EL (cell line): ENCODE data around the gene NR5A2.

Experiments
- DNase-seq: peaks from one replicate; pipeline ENCODE4 v3.0.0-alpha.2; 2016

NR5A2 gene

DNA sequence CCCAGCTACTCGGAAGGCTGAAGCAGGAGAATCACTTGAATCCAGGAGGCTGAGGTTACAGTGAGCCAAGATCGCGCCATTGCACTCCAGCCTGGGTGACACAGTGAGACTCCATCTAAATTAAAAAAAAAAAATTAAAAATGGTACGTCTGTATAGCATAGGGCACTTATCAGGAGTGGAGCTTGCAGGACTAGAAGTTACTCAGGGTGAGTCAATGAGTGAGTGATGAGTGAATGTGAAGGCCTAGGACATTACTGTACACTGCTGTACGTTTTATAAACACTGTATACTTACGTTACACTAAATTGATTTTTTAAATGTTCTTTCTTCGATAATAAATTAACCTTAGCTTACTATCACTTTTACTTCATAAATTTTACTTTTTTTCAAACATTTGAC is 183.6 kb downstream of the NR5A2 start:
- peak; percentile 66 for DNase-seq

- DNase-seq = no peak
Measured at GRCh38 chr1:200213392-200213791, 185.9 kb downstream of the NR5A2 start.

DNA sequence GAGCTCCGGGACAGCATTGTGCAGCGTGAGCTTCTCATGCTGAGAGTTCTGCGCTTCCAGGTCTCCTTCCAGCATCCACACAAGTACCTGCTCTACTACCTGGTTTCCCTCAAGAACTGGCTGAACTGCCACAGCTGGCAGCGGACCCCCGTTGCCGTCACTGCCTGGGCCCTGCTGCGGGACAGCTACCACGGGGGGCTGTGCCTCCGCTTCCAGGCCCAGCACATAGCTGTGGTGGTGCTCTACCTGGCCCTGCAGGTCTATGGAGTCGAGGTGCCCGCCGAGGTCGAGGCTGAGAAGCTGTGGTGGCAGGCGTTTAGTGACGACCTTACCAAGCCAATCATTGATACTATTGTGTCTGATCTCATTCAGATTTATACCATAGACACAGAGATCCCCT is 186.4 kb downstream of the NR5A2 start:
- DNase-seq = no peak

- no peak for DNase-seq
Measured at GRCh38 chr1:200215350-200215749, 187.8 kb downstream of the NR5A2 start.

GRCh38 chr1:200217703-200218102 is 190.2 kb downstream of the NR5A2 start:
- DNase-seq = no peak

GRCh38 chr1:200221614-200222282 is 194.2 kb downstream of the NR5A2 start:
- DNase-seq = no peak

- DNase-seq = no peak
Measured at GRCh38 chr1:200223207-200223606, 195.7 kb downstream of the NR5A2 start.

DNA sequence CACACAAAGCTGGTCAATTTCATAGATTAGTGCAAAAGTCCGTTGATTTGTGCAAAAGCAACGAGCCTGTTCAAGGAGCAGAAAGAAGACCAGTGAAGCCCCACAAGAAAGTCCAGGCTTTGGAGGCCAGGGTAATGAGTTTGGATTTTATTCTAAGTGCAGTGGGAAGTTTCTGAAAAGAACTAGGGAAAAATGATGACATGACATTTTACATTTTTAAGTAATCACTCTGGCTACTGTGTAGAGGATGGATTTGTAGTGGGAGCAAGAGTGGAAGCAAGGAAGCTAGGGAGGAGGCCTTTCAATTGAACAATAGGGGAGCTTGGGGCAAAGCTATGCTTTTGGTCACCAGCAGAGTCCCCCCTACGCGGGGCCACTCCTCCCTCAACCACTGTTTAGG is 196.1 kb downstream of the NR5A2 start:
- DNase-seq = no peak

DNA sequence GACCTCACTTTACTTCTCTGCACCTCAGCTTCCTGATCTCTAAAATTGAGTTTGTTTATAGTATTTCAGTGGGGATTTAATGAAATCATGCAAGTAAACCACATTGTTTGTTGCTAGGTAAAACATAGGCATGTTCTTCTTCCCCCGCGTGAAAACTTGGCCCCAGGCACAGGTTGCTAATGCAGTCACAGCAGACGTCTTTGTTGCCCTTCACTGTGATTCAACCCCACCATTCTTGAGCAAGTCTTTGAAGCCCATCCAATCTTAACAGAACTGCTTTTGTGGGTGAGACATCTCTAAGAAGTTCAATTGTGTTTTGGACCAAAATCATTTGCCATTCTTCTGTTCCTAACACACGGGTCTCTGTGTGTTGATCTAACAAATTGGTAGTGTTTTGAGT is 196.8 kb downstream of the NR5A2 start:
- no peak for DNase-seq

- DNase-seq = no peak
Measured at GRCh38 chr1:200226268-200226968, 198.9 kb downstream of the NR5A2 start.

DNA sequence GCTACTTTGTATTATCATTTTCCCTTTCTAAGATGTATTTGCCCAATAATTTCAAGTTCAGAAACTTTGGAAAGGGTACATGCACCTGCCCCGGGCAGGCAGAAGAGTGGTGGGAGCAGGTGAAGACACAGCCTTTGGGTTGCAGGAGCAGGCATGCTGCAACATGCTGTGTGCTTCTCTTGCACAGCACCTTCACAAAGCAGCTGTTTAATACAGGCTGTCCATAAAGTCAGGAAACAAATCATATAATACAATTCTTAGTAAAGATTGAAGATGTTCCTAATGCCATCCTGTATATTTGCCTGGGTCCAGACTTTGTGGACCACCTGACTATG is 199.4 kb downstream of the NR5A2 start:
- no peak for DNase-seq
